NCI-H2107 (cell line): ENCODE results near the gene PLD6.
"Not testable (repeated sequence)": the region's sequence is repeated elsewhere in the genome, so short reads cannot be mapped to it uniquely, and the experiment has no call there.

Source experiments
- DNase-seq: peaks from one replicate; lab custom pipeline; 2025; lab: John Stamatoyannopoulos, UW

The PLD6 gene

GRCh38 chr17:17200831-17201230, 5.3 kb downstream of the PLD6 start:
- no peak for DNase-seq

- no peak for DNase-seq
These were observed 5.8 kb downstream of the PLD6 start for GRCh38 chr17:17200311-17200710.

GRCh38 chr17:17198281-17198680, 7.9 kb downstream of the PLD6 start:
- DNase-seq: no peak

- no peak for DNase-seq
These were observed 9.4 kb downstream of the PLD6 start for GRCh38 chr17:17196776-17197175.

- DNase-seq: not testable (repeated sequence)
These were observed 10.7 kb downstream of the PLD6 start for GRCh38 chr17:17195466-17195865.

GRCh38 chr17:17191961-17192381, 14.2 kb downstream of the PLD6 start:
- no peak for DNase-seq

- no peak for DNase-seq
These were observed 14.8 kb downstream of the PLD6 start for GRCh38 chr17:17191346-17191792.

- no peak for DNase-seq
These were observed 15.9 kb downstream of the PLD6 start for GRCh38 chr17:17190188-17190587.

GRCh38 chr17:17189559-17189958, 16.6 kb downstream of the PLD6 start:
- DNase-seq: no peak

- DNase-seq: no peak
These were observed 17.5 kb downstream of the PLD6 start for GRCh38 chr17:17188586-17188985.

GRCh38 chr17:17186551-17187505, 19.3 kb downstream of the PLD6 start:
- DNase-seq: no peak

- DNase-seq: no peak
These were observed 20.1 kb downstream of the PLD6 start for GRCh38 chr17:17186051-17186450.

GRCh38 chr17:17184985-17185757, 21.0 kb downstream of the PLD6 start:
- not testable (repeated sequence) for DNase-seq

GRCh38 chr17:17183744-17184143, 22.4 kb downstream of the PLD6 start:
- no peak for DNase-seq

- DNase-seq: no peak
These were observed 23.5 kb downstream of the PLD6 start for GRCh38 chr17:17182598-17183136.

GRCh38 chr17:17181666-17182597, 24.2 kb downstream of the PLD6 start:
- DNase-seq: no peak

GRCh38 chr17:17180741-17181525, 25.2 kb downstream of the PLD6 start:
- no peak for DNase-seq

GRCh38 chr17:17180141-17180603, 26.0 kb downstream of the PLD6 start:
- DNase-seq: no peak

GRCh38 chr17:17179371-17179827, 26.7 kb downstream of the PLD6 start:
- no peak for DNase-seq

- DNase-seq: no peak
These were observed 29.0 kb downstream of the PLD6 start for GRCh38 chr17:17177176-17177575.
